GM12878 (cell line): Measurements from ENCODE around the gene MYO15A. TPM values are rescaled to one million over a fixed set of nuclear protein-coding genes. Genes with fewer than 3 reads are reported as not detected.

ENCODE experiments used
- BCL3 ChIP-seq: IDR thresholded peaks from 2 replicates; pipeline ENCODE4 v1.6.1; 2011; ENCODE audit warnings: borderline replicate concordance, low read depth, mild to moderate bottlenecking, moderate library complexity, low read length; ENCODE audit not compliant: insufficient read depth, poor library complexity, severe bottlenecking
- BHLHE40 ChIP-seq, 2 experiments: fragments of 450-650 bp in 1 of 2; IDR thresholded peaks; 2 replicates each; pipeline ENCODE4 v1.6.1; 2011 to 2017; ENCODE audit warnings: low read depth in 2 of 2, borderline replicate concordance in 1 of 2, improper control_type of control experiment in 1 of 2, low read length in 1 of 2, mild to moderate bottlenecking in 1 of 2
- BRCA1 ChIP-seq: IDR thresholded peaks from 2 replicates; pipeline ENCODE4 v1.6.1; 2011; ENCODE audit warnings: low read depth, low read length, improper control_type of control experiment
- E4F1 ChIP-seq: fragments of 450-650 bp; IDR thresholded peaks from 2 replicates; pipeline ENCODE4 v1.6.1; 2018; ENCODE audit warnings: borderline replicate concordance, mild to moderate bottlenecking; ENCODE audit not compliant: partially characterized antibody
- EP300 ChIP-seq, 2 experiments: fragments of 150-350 bp in 1 of 2; IDR thresholded peaks; 2 replicates each; pipeline ENCODE4 v1.6.1; 2011 to 2012; ENCODE audit warnings: low read depth in 2 of 2, low read length in 2 of 2, borderline replicate concordance in 1 of 2, improper control_type of control experiment in 1 of 2, inconsistent platforms in 1 of 2; ENCODE audit not compliant: control insufficient read depth in 1 of 2
- EZH2 ChIP-seq: IDR thresholded peaks from 2 replicates; pipeline ENCODE4 v1.6.1; 2012; ENCODE audit warnings: low read depth, mild to moderate bottlenecking, control low read depth, inconsistent platforms, low read length, borderline replicate concordance; ENCODE audit not compliant: control insufficient read depth
- HDAC6 ChIP-seq: fragments of 200-600 bp; sonication (generic); IDR thresholded peaks from one replicate; pipeline ENCODE4 v1.8.0; 2017; ENCODE audit warnings: antibody characterized with exemption; ENCODE audit not compliant: unreplicated experiment
- HDGF ChIP-seq: fragments of 450-650 bp; IDR thresholded peaks from 2 replicates; pipeline ENCODE4 v1.6.1; 2016; ENCODE audit warnings: antibody characterized with exemption
- IRF5 ChIP-seq: fragments of 450-650 bp; IDR thresholded peaks from 2 replicates; pipeline ENCODE4 v1.6.1; 2017; ENCODE audit warnings: borderline replicate concordance
- JUNB ChIP-seq: IDR thresholded peaks from 2 replicates; pipeline ENCODE4 v1.6.1; 2016; ENCODE audit warnings: antibody characterized with exemption, mild to moderate bottlenecking
- NR2C2 ChIP-seq: IDR thresholded peaks from 2 replicates; pipeline ENCODE4 v1.6.1; 2011; ENCODE audit warnings: borderline replicate concordance, low read depth; ENCODE audit not compliant: control insufficient read depth, insufficient read length
- NR2F1 ChIP-seq: fragments of 450-650 bp; conservative IDR thresholded peaks from 2 replicates; pipeline ENCODE4 v1.6.1; 2017; ENCODE audit warnings: mild to moderate bottlenecking
- POLR2A ChIP-seq: IDR thresholded peaks from 2 replicates; pipeline ENCODE4 v1.6.1; 2011; ENCODE audit warnings: low read depth, mild to moderate bottlenecking, low read length
- RFX5 ChIP-seq: IDR thresholded peaks from 2 replicates; pipeline ENCODE4 v1.6.1; 2011; ENCODE audit warnings: low read depth, low read length, improper control_type of control experiment
- RUNX3 ChIP-seq: IDR thresholded peaks from 2 replicates; pipeline ENCODE4 v1.6.1; 2012; ENCODE audit warnings: low read length, inconsistent platforms
- SIN3A ChIP-seq: IDR thresholded peaks from 2 replicates; pipeline ENCODE4 v1.6.1; 2012; ENCODE audit warnings: low read depth, low read length, improper control_type of control experiment
- SKIL ChIP-seq: fragments of 450-650 bp; IDR thresholded peaks from 2 replicates; pipeline ENCODE4 v1.6.1; 2017; ENCODE audit warnings: mild to moderate bottlenecking, low read depth, inconsistent platforms; ENCODE audit not compliant: poor library complexity, severe bottlenecking
- TAF1 ChIP-seq: IDR thresholded peaks from 2 replicates; pipeline ENCODE4 v1.6.1; 2011; ENCODE audit warnings: mild to moderate bottlenecking, low read depth, low read length, borderline replicate concordance
- TBL1XR1 ChIP-seq: IDR thresholded peaks from 2 replicates; pipeline ENCODE4 v1.6.1; 2012; ENCODE audit warnings: low read depth, low read length, improper control_type of control experiment
- YY1 ChIP-seq: IDR thresholded peaks from 2 replicates; pipeline ENCODE4 v1.6.1; 2011; ENCODE audit warnings: low read depth, mild to moderate bottlenecking, low read length
- ZNF622 ChIP-seq: fragments of 450-650 bp; IDR thresholded peaks from 2 replicates; pipeline ENCODE4 v1.6.1; 2017; ENCODE audit warnings: mild to moderate bottlenecking, inconsistent platforms
- polyA plus RNA-seq, 11 experiments: library from polyadenylated mRNA; depleted of rRNA in 4 of 11; unstranded in 6 of 11; stranded (reverse) in 5 of 11; fragments of >200 nt; fragmentation: Nextera tagmentation in 4 of 11; fragmentation: Illumina TruSeq in 1 of 11; extraction: Ambion mirVana in 4 of 11; extraction: Trizol in 1 of 11; gene quantifications; 1 replicate in 1 of 11; 2 replicates in 10 of 11; pipeline versions ENCODE4 v1.2.1 to v1.2.3, GENCODE V29; 2011 to 2016; ENCODE audit warnings: inconsistent platforms in 2 of 11, missing spikeins in 2 of 11, low read depth in 1 of 11
- total RNA-seq, 4 experiments: library from RNA; depleted of rRNA in 3 of 4; stranded (reverse); fragments of >200 nt in 3 of 4; fragmentation: Illumina TruSeq in 1 of 4; extraction: Trizol in 1 of 4; gene quantifications; 2 replicates each; pipeline versions ENCODE4 v1.2.1 to v1.2.3, GENCODE V29; 2013 to 2021

MYO15A gene
- total and polyA plus RNA-seq, 10 of the 15 experiments (the other 5 are each of a cell fraction or from before 2014, with no cell fraction given) = 0.03 to 0.77 (median 0.21) TPM; not detected in 4

- TF ChIP-seq E4F1 (no peak), TAF1 (no peak), IRF5 (no peak), BRCA1 (no peak), HDAC6 (no peak), BHLHE40 (IDR thresholded peaks at IDR 0.05; ENCODE audit: borderline replicate concordance in 1 of 2, low read depth in 2 of 2, low read length in 1 of 2) (no peak; a peak in 1 of 4 replicates), EZH2 (no peak), ZNF622 (no peak), EP300 (IDR thresholded peaks at IDR 0.05; ENCODE audit: borderline replicate concordance in 1 of 2, control insufficient read depth in 1 of 2, low read depth in 2 of 2, low read length in 2 of 2) (no peak), YY1 (0 out of 2 replicates have a peak, but pooled peaks have one; percentile 25), SIN3A (no peak; the same call in 1 of the 2 replicates), TBL1XR1 (no peak), NR2F1 (no peak), BCL3 (no peak), RFX5 (no peak), HDGF (0 out of 2 replicates have a peak, but pooled peaks have one; percentile 46), RUNX3 (no peak), SKIL (no peak), POLR2A (peak; percentile 24; the same call in 1 of the 2 replicates), JUNB (no peak), NR2C2 (no peak)
Observed at GRCh38 chr17:18184143-18185031, 75.8 kb downstream of the MYO15A start (continued).
